HG02623 (cell line): ENCODE results near the gene AGAP1.

Experiments
- ATAC-seq: cut with Tn5 transposase; IDR thresholded peaks from one replicate; pipeline ENCODE4 v1.9.1; 2021; ENCODE audit warnings: moderate library complexity; ENCODE audit not compliant: unreplicated experiment

The AGAP1 gene

GRCh38 chr2:235507928-235508327 lies 14.1 kb downstream of the AGAP1 start:
- ATAC-seq: no peak

GRCh38 chr2:235508371-235509160 lies 14.7 kb downstream of the AGAP1 start:
- no peak for ATAC-seq

DNA sequence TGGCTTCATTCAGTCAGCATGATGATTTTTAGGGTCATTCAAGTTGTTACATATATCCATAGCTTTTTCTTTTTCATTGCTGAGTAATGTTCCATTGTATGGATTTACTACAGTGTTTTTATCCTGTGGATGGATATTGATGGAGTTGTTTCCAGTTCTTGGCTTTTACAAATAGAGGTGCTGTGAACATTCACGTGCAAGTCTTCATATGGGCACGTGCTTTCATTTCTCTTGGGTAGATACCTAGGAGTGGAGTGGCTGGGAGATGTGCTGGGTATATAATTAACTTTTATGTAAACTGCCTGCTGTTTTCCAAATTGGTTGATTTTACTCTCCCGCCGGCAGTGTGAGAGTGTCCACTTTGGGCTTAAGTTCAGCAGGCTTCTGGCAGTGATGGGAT lies 16.5 kb downstream of the AGAP1 start:
- no peak for ATAC-seq

GRCh38 chr2:235511187-235511661 lies 17.4 kb downstream of the AGAP1 start:
- no peak for ATAC-seq

DNA sequence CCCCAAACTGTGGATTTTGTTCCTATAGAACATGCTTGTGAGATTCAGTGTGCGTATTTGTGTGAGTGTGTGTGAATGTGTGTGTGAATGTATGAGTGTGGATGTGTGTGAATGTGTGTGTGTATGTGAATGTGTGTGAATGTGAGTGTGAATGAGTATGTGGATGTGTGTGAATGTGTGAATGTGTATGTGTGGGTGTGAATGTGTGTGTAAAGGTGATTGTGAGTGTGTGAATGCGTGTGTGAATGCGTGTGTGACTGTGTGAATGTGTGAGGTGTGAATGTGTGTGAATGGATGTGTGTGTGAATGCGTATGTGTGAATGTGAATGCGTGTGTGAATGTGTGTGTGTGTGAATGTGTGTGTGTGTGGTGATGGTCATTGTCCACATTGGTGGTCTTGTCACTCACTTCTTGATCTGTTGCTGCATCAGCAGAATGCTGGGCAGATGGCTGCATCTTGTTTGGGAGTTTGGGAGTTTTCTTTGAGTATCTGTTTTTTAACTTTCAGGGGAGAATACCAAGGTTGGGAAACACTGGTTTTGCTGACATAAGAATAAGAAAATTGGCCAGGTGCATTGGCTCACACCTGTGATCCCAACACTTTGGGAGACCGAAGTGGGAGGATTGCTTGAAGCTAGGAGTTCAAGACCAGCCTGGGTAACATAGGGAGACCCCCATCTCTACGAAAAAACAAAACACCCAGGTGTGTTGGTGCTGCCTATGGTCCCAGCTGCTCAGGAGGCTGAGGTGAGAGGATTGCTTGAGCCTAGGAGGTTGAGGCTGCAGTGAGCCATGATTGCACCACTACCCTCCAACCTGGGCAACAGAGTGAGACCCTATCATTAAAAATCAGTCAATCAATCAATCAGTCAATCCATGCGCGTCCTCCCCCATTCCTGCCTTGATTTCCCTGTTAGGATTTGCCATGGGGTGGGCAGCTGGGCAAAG lies 18.2 kb downstream of the AGAP1 start:
- ATAC-seq: no peak

DNA sequence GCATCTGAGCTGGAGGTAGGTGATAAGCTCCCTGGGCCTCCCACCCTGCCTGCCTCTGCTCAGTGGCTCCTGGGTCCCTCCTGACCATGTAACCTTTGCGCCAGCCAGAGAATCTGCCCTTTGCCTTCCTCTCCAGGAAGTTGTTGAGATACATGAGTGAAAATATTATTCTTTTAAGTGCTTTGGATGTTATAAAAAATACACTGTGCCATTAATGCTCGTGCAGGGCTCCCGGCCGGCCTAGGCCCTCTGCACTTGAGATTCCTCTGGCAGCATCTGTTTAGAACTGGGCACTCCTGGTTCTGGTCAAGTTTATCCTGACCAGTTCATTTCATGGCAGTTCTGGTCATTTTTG lies 18.8 kb downstream of the AGAP1 start:
- ATAC-seq: no peak

DNA sequence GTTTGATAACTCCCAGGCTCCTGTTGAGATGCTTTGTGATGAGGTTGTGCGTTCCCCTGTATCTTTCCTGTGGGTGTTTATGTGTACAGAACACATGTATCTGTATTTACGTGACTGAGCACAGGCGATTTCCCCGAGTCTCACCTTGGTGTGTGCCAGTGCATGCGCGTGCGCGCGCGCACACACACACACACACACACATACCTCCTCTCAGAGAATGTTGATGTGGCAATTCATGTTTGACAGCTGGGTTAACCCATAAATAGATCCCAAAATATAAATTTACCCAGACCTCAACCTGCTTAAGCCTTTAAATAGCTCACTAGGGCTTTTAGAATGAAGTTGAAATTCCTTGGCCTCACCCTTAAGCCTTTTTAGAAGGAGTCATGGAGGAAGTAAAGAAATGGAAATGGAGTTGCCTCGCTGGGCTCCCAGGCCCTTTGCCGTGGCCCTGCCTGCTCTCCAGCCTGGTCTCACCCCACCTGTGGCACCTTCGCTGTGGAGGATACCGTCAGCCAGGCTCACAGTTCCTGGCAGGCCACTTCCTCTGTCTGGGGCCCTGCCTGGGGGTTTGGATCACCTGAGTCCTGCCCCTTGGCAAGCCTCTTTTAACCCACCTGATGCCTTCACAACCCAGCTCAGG lies 20.3 kb downstream of the AGAP1 start:
- no peak for ATAC-seq

DNA sequence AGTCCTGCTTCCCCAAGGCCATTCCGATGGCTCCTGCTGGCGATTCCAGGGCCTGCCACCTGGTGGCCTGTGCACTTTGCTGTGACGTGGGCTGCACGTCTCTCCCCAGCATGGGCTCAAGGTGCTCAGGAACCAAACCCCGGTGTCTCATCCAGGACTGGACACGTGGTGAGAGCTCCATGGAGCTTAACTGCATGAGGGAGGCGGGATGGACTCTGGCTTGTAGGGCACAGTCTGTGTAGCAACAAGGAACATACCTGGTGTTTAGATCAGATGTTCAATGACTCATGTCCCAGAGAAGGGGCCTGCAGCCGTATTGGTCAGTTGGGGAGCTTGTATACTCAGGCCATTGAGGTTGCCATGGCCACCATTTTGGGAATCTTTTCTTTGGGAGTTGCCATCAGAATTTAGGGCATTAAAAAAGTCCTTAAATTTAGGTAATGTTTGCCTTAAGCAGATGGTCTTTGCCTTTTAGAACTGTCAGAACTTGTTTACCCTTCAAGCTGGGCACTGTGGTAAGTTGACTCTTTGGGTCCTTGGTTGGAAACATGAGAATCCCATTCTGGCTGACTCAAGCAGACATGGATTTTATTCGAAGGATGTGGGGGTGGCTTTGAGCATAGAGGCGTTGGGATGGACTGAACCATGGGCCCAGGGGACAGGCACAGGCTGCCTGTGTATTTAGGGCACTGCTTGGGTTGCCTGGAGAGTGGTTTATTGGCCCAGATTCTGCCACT lies 21.0 kb downstream of the AGAP1 start:
- ATAC-seq: no peak

DNA sequence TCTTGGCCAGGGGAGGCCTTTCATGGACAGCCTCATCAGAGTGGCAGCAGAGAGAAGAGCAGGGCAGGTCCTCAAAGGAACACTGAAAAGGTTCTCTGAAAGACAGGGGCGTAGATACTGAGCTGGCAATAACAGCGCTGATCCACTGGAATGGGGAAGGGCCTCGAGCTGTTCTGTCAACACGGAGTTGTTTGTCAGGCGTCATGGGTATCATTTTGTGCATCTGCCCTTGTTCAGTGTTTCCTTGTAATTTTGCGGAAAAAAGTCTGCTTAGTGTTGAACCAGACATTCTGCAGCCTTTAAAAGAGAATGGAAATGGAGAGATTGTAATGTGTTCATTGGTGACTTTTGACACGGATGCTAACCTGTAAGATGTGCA lies 21.5 kb downstream of the AGAP1 start:
- no peak for ATAC-seq

DNA sequence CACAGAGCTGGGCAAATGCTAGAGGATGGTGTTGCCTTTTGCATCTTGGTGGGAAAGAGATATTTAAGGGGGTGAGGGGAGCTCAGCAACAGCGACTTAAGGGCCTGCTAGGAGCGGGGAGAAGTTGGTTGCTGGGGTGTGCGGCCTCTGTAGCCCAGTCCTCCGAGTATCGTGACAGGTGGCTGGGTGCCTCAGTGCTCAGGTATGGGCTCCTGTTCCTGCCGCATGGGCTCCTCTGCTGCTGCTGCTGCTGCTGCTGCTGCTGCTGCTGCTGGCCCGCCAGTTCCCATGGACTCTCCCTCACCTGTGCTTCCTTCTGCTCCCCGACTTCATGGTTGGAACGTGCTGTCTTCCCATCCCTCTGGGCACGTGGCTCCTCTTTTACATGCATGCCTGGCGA lies 22.0 kb downstream of the AGAP1 start:
- no peak for ATAC-seq

DNA sequence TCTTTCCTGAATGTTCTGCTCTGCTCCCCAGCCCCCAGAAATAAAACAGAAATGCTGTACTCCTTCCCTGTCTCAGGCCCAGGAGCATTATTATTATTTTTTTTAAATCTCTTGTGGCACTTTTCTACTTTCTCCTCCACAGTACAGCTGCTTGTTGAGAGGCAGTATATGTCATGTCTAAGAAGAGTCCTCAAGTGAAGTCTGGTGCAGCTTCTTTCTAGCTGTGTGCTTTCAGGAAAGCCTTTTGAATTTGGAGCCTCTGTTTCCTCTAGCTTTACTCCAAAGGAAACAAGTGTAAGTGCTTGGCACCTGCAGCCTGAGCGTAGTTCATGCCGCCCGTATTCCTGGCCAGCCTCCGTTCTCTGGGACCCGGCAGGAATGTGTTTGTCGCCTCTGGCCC lies 22.4 kb downstream of the AGAP1 start:
- no peak for ATAC-seq

- ATAC-seq: no peak
These were observed 24.7 kb downstream of the AGAP1 start for GRCh38 chr2:235518322-235519090.

DNA sequence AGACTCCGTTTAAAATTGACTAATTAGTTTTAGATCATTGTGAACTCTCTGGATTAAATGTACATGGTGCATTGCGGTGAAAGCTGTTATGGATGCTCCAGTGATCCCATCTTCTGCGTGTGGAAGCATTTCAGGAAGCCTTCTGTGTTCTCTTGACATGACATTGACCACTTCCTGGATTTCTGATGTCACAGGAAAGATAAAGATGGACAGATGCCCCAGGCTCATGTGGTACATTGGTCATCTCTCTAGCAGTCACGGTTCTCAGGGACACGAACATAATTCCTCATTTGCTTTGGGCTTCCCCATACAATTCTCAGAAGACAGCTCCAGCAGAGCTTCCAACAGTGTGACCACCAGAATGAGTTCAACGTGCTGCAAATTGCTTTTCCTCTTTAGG lies 26.9 kb downstream of the AGAP1 start:
- no peak for ATAC-seq

DNA sequence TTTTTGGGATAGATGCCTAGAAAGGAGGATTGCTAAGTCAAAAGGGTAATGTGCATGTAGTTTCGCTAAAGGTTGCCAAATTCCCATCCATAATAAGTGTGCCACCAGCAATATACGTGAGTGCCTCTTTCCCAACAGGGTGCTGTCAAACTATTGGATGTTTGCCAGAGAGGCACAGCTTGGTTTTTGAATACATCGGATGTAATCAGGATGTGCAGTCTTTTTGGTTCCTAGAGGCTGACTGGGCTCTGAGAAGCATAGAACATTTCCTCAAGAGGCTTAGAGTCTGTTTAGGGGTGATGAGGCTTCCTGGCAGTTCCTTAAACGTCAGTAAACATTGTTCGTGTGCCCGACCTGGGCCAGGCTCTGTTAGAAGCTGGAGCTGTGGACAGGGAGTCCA lies 28.0 kb downstream of the AGAP1 start:
- no peak for ATAC-seq

- no peak for ATAC-seq
These were observed 29.2 kb downstream of the AGAP1 start for GRCh38 chr2:235523021-235523420.

- no peak for ATAC-seq
These were observed 29.8 kb downstream of the AGAP1 start for GRCh38 chr2:235523486-235524150.

DNA sequence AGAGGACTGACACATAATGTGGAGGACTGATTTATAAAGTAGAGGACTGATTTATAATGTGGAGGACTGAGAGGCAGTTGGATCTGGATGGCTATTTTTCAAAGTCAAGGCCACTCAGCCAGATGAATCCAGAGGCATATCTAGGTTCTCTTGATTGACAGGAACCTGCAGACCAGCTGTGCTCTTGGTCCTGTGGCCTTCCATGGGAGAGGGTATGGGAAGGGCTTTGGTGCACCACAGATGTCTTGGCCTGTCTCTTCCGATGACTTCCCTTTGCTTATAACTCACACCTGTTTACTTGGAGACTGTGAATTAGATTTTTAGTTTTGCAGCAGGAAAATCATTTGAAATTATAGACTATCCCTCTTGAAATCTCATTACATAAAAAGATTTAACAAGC lies 32.3 kb downstream of the AGAP1 start:
- ATAC-seq: no peak

DNA sequence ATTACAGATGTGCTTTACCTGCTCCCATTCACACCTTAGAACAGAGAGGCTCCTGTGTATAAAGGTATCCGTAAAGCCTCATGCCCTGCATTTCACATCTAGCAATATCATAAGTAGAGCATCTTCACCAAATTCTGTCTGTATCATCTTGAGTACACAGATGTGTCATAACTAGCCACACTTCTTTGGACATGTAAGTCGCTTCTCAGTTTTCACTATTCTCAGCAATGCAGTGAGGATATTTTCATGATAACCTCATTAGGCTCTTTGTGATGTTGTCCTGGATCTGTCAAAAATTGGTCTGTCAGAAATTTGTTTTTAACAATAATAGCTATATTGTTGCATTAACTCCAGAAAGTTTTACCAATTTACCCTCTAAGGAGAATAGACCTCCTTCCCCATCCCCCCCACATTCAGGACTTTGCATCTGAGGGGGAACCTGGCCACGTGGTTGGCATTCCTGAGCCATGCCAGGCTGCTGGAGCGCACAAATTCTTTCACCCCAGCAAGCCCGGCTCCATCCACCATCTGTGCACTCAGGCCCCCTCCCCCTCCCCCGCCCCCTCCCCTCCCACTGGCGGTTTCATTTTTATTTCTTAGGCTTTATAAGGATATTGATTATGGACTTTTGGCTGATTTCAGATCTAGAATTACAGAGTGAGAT lies 34.1 kb downstream of the AGAP1 start:
- ATAC-seq: no peak

DNA sequence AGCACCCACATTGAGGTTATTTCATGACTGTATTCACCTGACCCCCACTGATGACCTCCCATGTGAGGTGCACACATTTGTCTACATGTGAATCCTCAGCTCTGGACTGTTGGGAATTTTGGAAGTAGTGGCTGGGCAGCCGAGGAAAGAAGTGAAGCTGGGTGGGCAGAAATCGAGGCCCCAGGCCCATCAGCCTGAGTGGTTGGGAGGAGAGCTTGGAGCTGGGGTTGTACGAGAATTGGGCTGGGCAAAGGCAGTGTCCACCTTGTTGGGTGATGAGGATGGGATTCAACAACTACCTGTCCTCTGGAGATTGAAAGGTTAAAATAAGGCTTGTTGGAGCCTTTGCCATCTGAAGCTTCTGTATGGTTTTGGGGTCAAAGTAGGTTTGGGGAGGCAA lies 35.8 kb downstream of the AGAP1 start:
- no peak for ATAC-seq
